Pancreas (tissue), 10 donors: ENCODE measurements around the gene AZI2. TPM values are rescaled to one million over a fixed set of nuclear protein-coding genes. Genes with fewer than 3 reads are reported as not detected.

Source experiments
- ATAC-seq, 4 donors: fragments of 200-7000 bp; cut with Tn5 transposase; one replicate each; pipeline versions ENCODE4 v1.8.0 to v1.9.1; 2020; ENCODE audit warnings: mild to moderate bottlenecking in 4 of 4, moderate library complexity in 4 of 4
- DNase-seq, 6 donors: peaks; one replicate each; pipeline ENCODE4 v3.0.0-alpha.2; 2020
- FAIRE-seq: peaks from 2 replicates; lab custom pipeline; 2012; peaks lifted over from hg19 to GRCh38; lab: Jason Lieb, UNC
- H3K27ac ChIP-seq, 4 donors: fragments of 200-600 bp; sonication (generic); 1 replicate in 3 of 4; 2 replicates in 1 of 4; pipeline versions ENCODE4 v1.5.0 to v1.8.0; 2020
- H3K27me3 ChIP-seq, 4 donors: fragments of 200-600 bp; one replicate each; pipeline ENCODE4 v1.8.0; 2021
- H3K36me3 ChIP-seq, 3 donors: fragments of 200-600 bp; sonication (generic) in 1 of 3; one replicate each; pipeline versions ENCODE4 v1.5.0 to v1.8.0; 2020 to 2021
- H3K4me1 ChIP-seq, 3 donors: fragments of 200-600 bp; one replicate each; pipeline ENCODE4 v1.8.0; 2021
- H3K4me3 ChIP-seq, 4 donors: fragments of 200-600 bp; sonication (generic) in 2 of 4; one replicate each; pipeline versions ENCODE4 v1.5.0 to v1.8.0; 2020 to 2021
- H3K9me3 ChIP-seq, 4 donors: fragments of 200-600 bp; one replicate each; pipeline ENCODE4 v1.8.0; 2021
- WGBS, 2 donors: extraction: QIAGEN DNeasy Blood & Tissue Kit; methylation state at CpG; one replicate each; pipeline ENCODE4 v1.1.7; 2013; 5-methylcytosine and 5-hydroxymethylcytosine counted together
- intact Hi-C, 3 donors: fragments of 100-400 bp; cut with DNase I; formaldehyde crosslinking; loops; one replicate each; pipeline versions ENCODE4 v1.11.1 to v1.14.2; 2022
- polyA plus RNA-seq, 2 donors: library from polyadenylated mRNA; stranded (reverse); fragments of 200-250 nt; gene quantifications; one replicate each; pipeline ENCODE4 v1.2.3, GENCODE V29; 2013
- total RNA-seq, 6 donors: library from RNA; stranded (reverse); fragmentation: NEBNext Ultra II Directional in 4 of 6; extraction: Animal tissue kit (Norgen Biotek cat#: 25700) in 4 of 6; gene quantifications; one replicate each; pipeline versions ENCODE4 v1.2.1 to v1.2.4, GENCODE V29; 2021 to 2023
- TF ChIP-seq, protein P1 (sequence below), 4 donors: fragments of 200-600 bp; sonication (generic) in 3 of 4; IDR thresholded peaks; one replicate each; pipeline versions ENCODE4 v1.5.0 to v1.8.0; 2021; ENCODE audit warnings: antibody characterized with exemption in 4 of 4
- donor health status: healthy with polysubstance abuse.
- donor health status: DM: no; HTN: no; CAD: no; lungs with moderate emphysema.
- donor health status: DM: no; HTN: no; CAD: no.
- donor health status: control.
- donor health status: control.
- donor health status: Bipolar disorder and iron deficiency.
- donor health status: DM: yes; HTN: yes; CAD: no.
- donor health status: DM: no; HTN: no; CAD: no.
- donor health status: DM: no; HTN: no; CAD: no.
- donor health status: DM: yes; HTN: yes; CAD: no.

Gene AZI2
- total and polyA plus RNA-seq, 8 donors = 13.2 to 35.9 (median 29.3) TPM

- ATAC-seq (peak; percentile 66 to 90 (median 85)), DNase-seq (peak in 2 of 6 donors; percentile 13 to 16), FAIRE-seq (no peak)
- H3K9me3 ChIP-seq = no peaks in the 10 kb centered on the region
- intact Hi-C loops = no loop called here
- no peak overlapping the region for H3K27ac ChIP-seq
- H3K36me3 ChIP-seq = no peaks in the 10 kb centered on the region
- no peak overlapping the region for H3K4me3 ChIP-seq
- TF ChIP-seq, protein P1, sequence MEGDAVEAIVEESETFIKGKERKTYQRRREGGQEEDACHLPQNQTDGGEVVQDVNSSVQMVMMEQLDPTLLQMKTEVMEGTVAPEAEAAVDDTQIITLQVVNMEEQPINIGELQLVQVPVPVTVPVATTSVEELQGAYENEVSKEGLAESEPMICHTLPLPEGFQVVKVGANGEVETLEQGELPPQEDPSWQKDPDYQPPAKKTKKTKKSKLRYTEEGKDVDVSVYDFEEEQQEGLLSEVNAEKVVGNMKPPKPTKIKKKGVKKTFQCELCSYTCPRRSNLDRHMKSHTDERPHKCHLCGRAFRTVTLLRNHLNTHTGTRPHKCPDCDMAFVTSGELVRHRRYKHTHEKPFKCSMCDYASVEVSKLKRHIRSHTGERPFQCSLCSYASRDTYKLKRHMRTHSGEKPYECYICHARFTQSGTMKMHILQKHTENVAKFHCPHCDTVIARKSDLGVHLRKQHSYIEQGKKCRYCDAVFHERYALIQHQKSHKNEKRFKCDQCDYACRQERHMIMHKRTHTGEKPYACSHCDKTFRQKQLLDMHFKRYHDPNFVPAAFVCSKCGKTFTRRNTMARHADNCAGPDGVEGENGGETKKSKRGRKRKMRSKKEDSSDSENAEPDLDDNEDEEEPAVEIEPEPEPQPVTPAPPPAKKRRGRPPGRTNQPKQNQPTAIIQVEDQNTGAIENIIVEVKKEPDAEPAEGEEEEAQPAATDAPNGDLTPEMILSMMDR (IDR thresholded peaks at IDR 0.05) = peak in 3 of 4 donors; percentile 20 to 39 (median 25)
- H3K27me3 ChIP-seq = no peaks in the 10 kb centered on the region
- 15 to 17% methylated on average over 2 of the region's 2 CpGs for WGBS, 2 donors
- H3K4me1 ChIP-seq = no peaks in the 10 kb centered on the region
Measured at GRCh38 chr3:28317438-28318022, 31.1 kb downstream of the AZI2 start.

DNA sequence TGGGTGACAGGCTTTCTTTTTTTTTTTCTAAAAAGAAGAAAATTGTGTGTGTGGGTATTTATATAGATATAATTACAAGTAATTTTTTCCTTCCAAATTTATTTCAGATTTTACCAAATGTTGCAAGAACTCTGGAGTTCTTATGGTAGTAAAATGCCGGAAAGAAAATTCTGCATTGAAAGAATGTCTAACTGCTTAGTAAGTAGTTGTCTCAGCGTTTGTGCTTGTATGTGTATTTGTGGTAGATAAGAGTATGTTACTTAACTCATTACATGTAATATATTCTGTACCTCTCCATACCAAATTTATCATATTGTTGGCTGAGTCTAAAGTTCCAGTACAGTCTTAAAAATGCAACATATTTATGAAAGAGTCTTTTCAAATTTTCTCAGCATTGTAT, 32.4 kb downstream of the AZI2 start:
- 64 to 76% methylated on average over 2 of the region's 2 CpGs for WGBS, 2 donors
- Histone ChIP-seq H3K4me1 (no peaks in the 10 kb centered on the region), H3K27me3 (no peaks in the 10 kb centered on the region), H3K36me3 (no peaks in the 10 kb centered on the region), H3K4me3 (no peak overlapping the region), H3K27ac (no peak overlapping the region), H3K9me3 (no peaks in the 10 kb centered on the region)
- TF ChIP-seq, protein P1 (IDR thresholded peaks at IDR 0.05) = no peak
- FAIRE-seq = no peak
- no peak for ATAC-seq
- no peak for DNase-seq
- intact Hi-C loops = no loop called here

DNA sequence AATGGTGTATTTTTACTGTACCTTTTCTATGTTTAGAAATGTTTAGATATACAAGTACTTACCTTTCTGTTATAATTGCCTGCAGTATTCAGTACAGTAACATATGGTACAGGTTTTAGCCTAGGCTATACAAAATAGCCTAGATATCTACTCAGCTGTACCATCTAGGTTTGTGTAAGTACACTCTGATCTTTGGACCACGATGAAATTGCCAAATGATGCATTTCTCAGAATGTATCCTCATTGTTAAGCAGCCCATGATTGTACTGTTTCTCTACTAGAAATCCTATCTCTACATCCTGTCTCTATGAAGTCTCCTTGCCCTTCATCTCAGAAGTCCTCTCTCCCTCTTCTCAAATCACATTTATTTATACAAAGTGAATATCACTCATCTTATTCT, 32.9 kb downstream of the AZI2 start:
- H3K9me3 ChIP-seq = no peaks in the 10 kb centered on the region
- FAIRE-seq (no peak), DNase-seq (no peak), ATAC-seq (no peak)
- 58 to 65% methylated on average over 1 of the region's 1 CpG for WGBS, 2 donors
- H3K4me3 ChIP-seq = no peak overlapping the region
- H3K27me3 ChIP-seq = no peaks in the 10 kb centered on the region
- no peaks in the 10 kb centered on the region for H3K4me1 ChIP-seq
- no peaks in the 10 kb centered on the region for H3K36me3 ChIP-seq
- TF ChIP-seq, protein P1 (IDR thresholded peaks at IDR 0.05) = no peak
- intact Hi-C loops = no loop called here
- H3K27ac ChIP-seq = no peak overlapping the region

GRCh38 chr3:28308196-28308595, 40.4 kb downstream of the AZI2 start:
- ATAC-seq (no peak), FAIRE-seq (no peak), DNase-seq (no peak)
- Histone ChIP-seq H3K9me3 (no peaks in the 10 kb centered on the region), H3K36me3 (no peaks in the 10 kb centered on the region), H3K4me3 (no peak overlapping the region), H3K4me1 (no peaks in the 10 kb centered on the region), H3K27me3 (no peaks in the 10 kb centered on the region), H3K27ac (no peak overlapping the region)
- TF ChIP-seq, protein P1 (IDR thresholded peaks at IDR 0.05) = no peak
- intact Hi-C loops = no loop called here
- 72 to 87% methylated on average over 3 of the region's 3 CpGs for WGBS, 2 donors

DNA sequence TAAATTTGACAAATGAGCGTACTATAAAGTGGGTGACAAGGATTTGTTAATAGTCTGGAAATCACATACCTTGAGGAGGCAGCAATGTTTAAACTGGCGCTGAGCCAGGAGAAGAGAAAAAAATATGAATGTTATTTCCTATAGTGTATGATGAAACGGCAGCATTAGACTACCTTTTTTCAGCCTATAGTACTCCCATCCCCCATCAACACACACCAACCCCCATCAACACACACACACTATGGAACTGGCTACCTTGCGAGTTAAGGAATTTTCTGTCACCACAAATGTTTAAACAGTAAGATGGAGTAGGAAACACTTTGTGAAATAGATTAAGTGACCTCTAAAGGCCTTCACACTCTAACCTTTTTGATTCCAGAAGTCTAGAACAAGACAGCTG, 46.9 kb downstream of the AZI2 start:
- no peak overlapping the region for H3K27ac ChIP-seq
- H3K9me3 ChIP-seq = no peaks in the 10 kb centered on the region
- no peaks in the 10 kb centered on the region for H3K27me3 ChIP-seq
- intact Hi-C loops = no loop called here
- FAIRE-seq = no peak
- no peaks in the 10 kb centered on the region for H3K4me1 ChIP-seq
- no peak overlapping the region for H3K4me3 ChIP-seq
- no peak for ATAC-seq
- DNase-seq = no peak
- TF ChIP-seq, protein P1 (IDR thresholded peaks at IDR 0.05) = no peak
- 82 to 86% methylated on average over 4 of the region's 4 CpGs for WGBS, 2 donors
- no peaks in the 10 kb centered on the region for H3K36me3 ChIP-seq
